Activated CD4-positive, alpha-beta memory T cell treated with anti-CD3 and anti-CD28 coated beads for 36 hours (primary cell): ENCODE results near the gene MARK3. TPM values are rescaled to one million over a fixed set of nuclear protein-coding genes. Genes with fewer than 3 reads are reported as not detected.

Experiments used
- CTCF ChIA-PET: fragments of 350-600 bp; sonication (Branson Sonifier 250); formaldehyde crosslinking; loops from one replicate; lab custom pipeline; 2021; ENCODE audit warnings: antibody characterized with exemption, inconsistent platforms; lab: Charles Lee
- POLR2A ChIA-PET: fragments of 350-600 bp; sonication (Branson Sonifier 250); formaldehyde crosslinking; loops from one replicate; lab custom pipeline; 2021; ENCODE audit warnings: antibody characterized with exemption; lab: Charles Lee
- DNase-seq: peaks from one replicate; pipeline ENCODE4 v3.0.0-alpha.2; 2020
- H3K27ac Mint-ChIP-seq: one replicate; pipeline ENCODE4 v1.8.0; 2021; ENCODE audit warnings: mixed read lengths
- H3K27me3 Mint-ChIP-seq: one replicate; pipeline ENCODE4 v1.8.0; 2021; ENCODE audit warnings: mixed read lengths
- H3K36me3 Mint-ChIP-seq: one replicate; pipeline ENCODE4 v1.8.0; 2021; ENCODE audit warnings: mixed read lengths
- H3K4me1 Mint-ChIP-seq: one replicate; pipeline ENCODE4 v1.8.0; 2021; ENCODE audit warnings: low read depth, mixed read lengths
- H3K4me3 Mint-ChIP-seq: one replicate; pipeline ENCODE4 v1.8.0; 2021; ENCODE audit warnings: mild to moderate bottlenecking, mixed read lengths
- H3K9me3 Mint-ChIP-seq: one replicate; pipeline ENCODE4 v1.8.0; 2021; ENCODE audit warnings: mixed read lengths
- intact Hi-C: fragments of 100-400 bp; cut with micrococcal nuclease; formaldehyde crosslinking; loops from one replicate; pipeline ENCODE4 v1.15.1; 2023
- total RNA-seq, 2 experiments: library from RNA; stranded (reverse); gene quantifications; one replicate each; pipeline ENCODE4 v1.2.3, GENCODE V29; 2021

Gene MARK3
- total RNA-seq, 2 experiments from 2014 or later, result 63.4 to 69.1 TPM

DNA sequence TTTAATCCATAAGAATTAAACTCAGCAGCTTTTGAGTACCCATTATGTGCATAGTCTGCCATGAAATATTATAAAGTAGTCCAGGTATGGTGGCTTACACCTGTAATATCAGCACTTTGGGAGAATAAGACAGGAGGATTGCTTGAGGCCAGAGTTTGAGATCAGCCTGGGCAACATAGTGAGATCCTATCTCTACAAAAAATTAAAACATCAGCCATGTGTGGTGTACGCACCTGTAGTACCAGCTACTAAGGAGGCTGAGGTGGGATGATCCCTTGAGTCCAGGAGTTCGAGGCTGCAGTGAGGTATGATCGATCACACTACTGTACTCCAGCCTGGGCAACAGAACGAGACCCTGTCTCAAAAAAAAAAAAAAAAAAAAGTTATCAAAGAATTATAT, 15.3 kb downstream of the MARK3 start:
- ChIA-PET POLR2A (no interaction called here), CTCF (interaction anchor here (7.1 kb wide), 1 partner anchor 10 kb away, joined by 49 read pairs; no protein-coding TSS in a partner anchor)
- no peak for DNase-seq
- Mint-ChIP-seq H3K4me3 (no peak overlapping the region), H3K9me3 (no peaks in the 10 kb centered on the region), H3K27me3 (no peaks in the 10 kb centered on the region), H3K36me3 (peaks cover 9% of the 10 kb centered on the region), H3K27ac (no peak overlapping the region), H3K4me1 (peaks cover 70% of the 10 kb centered on the region)
- intact Hi-C loops, result loop anchor here (2.0 kb wide), 1 partner anchor 14 kb away; no protein-coding TSS in a partner anchor

DNA sequence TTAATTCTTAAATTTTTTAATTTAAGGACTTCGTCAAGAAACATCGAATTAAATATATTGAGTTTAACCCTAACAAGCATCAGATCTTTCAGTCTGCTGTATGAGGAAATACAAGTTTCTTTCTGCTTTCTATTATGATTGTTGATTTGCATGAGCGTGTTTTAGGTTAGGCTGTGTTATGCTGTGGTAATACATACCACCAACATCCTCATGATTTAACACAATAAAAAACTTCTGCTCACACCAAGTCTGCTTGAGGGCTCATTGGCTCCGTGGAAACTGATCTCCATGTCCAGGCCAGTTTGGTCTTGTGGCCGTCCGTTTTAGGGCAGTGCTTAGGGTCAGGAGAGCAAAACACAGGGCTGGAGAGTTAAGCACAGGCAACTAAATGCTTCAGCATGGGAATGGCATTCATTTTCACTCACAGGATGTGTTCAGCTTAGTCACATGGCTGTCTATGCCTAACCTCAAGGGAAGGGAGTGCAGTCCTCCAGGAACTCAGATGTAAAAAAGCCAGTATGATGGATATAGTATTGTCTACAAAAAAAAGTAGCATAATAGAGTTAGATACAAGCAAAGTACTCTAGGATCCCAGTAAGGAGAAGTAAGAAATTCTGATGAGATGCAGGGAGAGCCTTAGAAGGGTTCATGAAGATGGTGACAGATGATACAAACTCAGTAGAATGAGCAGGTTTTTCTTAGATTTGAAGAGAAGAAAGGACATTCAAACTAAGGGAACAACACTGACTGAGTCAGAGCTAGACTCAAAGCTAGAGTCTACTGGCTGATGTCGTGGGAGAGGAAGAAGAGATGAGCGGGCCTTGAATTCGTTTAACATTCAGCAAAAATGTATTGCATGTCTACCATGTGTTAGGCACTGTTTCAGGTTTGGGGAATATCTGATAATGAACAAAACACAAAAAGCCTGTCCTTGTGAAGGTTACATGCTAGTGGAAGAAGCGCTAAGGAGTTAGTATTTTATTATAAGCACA, 16.3 kb downstream of the MARK3 start:
- Mint-ChIP-seq H3K27me3 (no peaks in the 10 kb centered on the region), H3K9me3 (no peaks in the 10 kb centered on the region), H3K4me3 (no peak overlapping the region), H3K4me1 (peaks cover 60% of the 10 kb centered on the region), H3K36me3 (peaks cover 11% of the 10 kb centered on the region), H3K27ac (peak overlapping the region; percentile 83)
- ChIA-PET CTCF (interaction anchor here (0.9 to 7.1 kb wide), 2 partner anchors 11 to 297 kb away, joined by 3 to 49 read pairs; no protein-coding TSS in a partner anchor), POLR2A (no interaction called here)
- peak; percentile 32 for DNase-seq
- intact Hi-C loops, result loop anchor here (2.0 kb wide), 1 partner anchor 15 kb away; no protein-coding TSS in a partner anchor

DNA sequence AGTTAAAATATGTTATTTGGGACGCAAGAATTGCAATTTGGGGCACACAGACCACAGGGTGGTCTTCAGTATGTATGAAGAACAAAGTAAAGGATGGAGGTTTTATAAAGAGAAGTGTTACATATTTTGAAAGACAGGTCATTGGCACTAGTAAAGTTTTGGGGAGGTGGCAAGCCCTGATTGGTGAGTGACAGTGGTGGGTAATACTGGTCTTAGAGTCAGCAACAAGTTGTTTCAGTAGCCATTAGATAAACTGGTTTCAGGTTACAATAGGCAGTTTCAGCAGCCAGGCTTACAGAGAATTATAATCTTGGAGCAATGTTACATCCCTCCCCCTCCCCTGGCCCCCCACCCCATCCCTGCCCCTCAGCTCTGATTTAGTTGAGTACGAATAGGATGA, 17.5 kb downstream of the MARK3 start:
- peaks cover 13% of the 10 kb centered on the region for H3K36me3 Mint-ChIP-seq
- peak overlapping the region; percentile 20 for H3K27ac Mint-ChIP-seq
- DNase-seq, result no peak
- peaks cover 52% of the 10 kb centered on the region for H3K4me1 Mint-ChIP-seq
- H3K4me3 Mint-ChIP-seq, result no peak overlapping the region
- CTCF ChIA-PET, result interaction anchor here (3.4 to 7.1 kb wide), 2 partner anchors 9 to 12 kb away, joined by 16 to 49 read pairs; no protein-coding TSS in a partner anchor
- H3K27me3 Mint-ChIP-seq, result no peaks in the 10 kb centered on the region
- intact Hi-C loops, result no loop called here
- no peaks in the 10 kb centered on the region for H3K9me3 Mint-ChIP-seq
- POLR2A ChIA-PET, result no interaction called here

DNA sequence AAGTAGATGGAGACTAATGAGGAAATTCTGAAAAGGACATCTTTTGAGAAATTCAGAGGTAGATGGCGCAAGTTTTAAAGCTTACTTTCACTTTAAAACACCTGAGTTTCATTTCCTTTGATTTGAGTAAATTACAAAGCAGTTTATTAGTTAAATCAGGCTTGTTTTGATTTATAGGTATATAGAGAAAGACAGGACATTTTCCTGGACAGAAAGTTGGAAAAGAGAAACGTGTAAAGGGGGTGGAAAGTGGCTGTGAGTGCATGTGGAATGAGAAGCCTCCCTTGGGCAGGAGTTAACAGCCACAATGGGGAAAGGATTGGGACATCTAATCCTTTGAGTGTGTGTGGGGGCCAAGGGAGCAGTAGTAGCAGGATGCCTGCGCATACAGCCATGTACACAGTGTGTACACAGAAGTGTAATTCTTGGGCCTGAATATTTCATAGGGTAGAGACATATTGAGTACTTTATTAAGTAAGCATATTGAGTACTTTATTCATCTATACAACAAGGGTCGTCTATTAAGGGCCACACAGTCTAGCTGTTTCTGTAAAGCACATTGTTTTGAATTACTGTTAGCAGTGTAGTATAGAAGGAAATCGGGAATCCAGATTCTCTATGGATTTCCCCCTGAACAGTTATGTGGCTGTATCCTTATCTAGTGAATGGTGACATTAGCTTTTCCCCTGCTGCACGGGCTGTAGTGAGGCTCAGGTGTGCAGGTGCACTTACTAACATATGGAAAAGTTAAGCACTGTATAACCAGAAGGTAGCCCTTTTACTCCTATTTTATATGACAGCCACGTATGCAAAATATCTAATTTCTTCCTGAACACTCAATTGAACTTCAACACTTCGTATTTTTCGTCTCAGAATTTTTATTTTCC, 19.1 kb downstream of the MARK3 start:
- Mint-ChIP-seq H3K36me3 (peaks cover 17% of the 10 kb centered on the region), H3K4me1 (peaks cover 48% of the 10 kb centered on the region), H3K27ac (peak overlapping the region; percentile 2), H3K9me3 (no peaks in the 10 kb centered on the region), H3K4me3 (peak overlapping the region; percentile 4), H3K27me3 (no peaks in the 10 kb centered on the region)
- no peak for DNase-seq
- ChIA-PET CTCF (interaction anchor here (1.0 to 7.1 kb wide), 3 partner anchors 10 to 13 kb away, joined by 3 to 49 read pairs (median 16); no protein-coding TSS in a partner anchor), POLR2A (no interaction called here)
- intact Hi-C loops, result no loop called here

DNA sequence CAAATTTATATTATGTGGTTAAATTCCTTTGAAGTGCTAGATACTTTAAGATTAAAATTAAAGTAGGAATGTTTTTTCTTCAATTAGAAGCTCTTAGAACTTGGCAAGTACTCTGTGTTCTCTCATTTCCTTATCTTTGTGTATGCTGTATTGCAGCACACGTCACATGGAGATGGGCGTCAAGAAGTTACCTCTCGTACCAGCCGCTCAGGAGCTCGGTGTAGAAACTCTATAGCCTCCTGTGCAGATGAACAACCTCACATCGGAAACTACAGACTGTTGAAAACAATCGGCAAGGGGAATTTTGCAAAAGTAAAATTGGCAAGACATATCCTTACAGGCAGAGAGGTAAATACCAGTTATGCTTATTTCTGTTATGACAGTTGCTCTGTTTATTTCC, 19.7 kb downstream of the MARK3 start:
- POLR2A ChIA-PET, result no interaction called here
- Mint-ChIP-seq H3K9me3 (no peaks in the 10 kb centered on the region), H3K27ac (no peak overlapping the region), H3K4me1 (peaks cover 49% of the 10 kb centered on the region), H3K27me3 (no peaks in the 10 kb centered on the region), H3K4me3 (no peak overlapping the region), H3K36me3 (peaks cover 17% of the 10 kb centered on the region)
- CTCF ChIA-PET, result interaction anchor here (1.0 to 7.1 kb wide), 3 partner anchors 11 to 14 kb away, joined by 3 to 49 read pairs (median 16); no protein-coding TSS in a partner anchor
- intact Hi-C loops, result no loop called here
- DNase-seq, result no peak

DNA sequence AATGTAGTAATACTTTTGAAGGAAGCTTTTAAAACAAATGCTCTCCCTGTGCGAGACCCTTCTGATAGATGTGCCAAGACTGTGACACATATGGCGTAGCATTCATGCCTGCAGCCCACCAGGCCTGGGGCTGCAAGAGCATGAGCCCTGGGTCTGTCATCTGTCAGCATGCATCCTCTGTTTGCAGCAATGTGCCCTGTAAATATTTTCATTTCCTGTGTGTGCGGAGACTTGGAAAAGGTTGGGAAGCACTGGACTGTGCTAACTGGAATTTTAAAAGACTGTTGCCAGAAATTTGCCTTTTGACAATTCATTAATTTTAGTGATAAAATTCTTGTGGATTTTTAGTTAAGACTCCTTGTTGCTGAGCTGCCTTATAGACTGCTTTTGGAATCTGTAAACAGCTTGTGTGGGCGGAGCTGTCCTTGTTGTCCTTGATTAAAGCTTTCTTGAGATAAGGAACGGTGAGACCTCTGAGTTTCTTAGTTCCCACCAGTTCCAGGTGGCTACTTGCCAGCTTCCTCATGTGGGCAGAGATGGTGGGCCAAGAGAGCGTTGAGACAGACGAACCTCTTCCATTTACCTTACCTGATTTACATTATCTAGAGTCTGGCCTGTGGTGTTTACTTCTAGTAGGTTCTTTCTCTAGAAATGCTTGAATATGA, 23.4 kb downstream of the MARK3 start:
- Mint-ChIP-seq H3K4me3 (no peak overlapping the region), H3K9me3 (no peaks in the 10 kb centered on the region), H3K27me3 (no peaks in the 10 kb centered on the region), H3K27ac (no peak overlapping the region), H3K36me3 (peaks cover 24% of the 10 kb centered on the region), H3K4me1 (peaks cover 20% of the 10 kb centered on the region)
- CTCF ChIA-PET, result no interaction called here
- no peak for DNase-seq
- POLR2A ChIA-PET, result interaction anchor here (0.8 kb wide), 1 partner anchor 9 kb away, joined by 3 read pairs; no protein-coding TSS in a partner anchor
- intact Hi-C loops, result no loop called here

DNA sequence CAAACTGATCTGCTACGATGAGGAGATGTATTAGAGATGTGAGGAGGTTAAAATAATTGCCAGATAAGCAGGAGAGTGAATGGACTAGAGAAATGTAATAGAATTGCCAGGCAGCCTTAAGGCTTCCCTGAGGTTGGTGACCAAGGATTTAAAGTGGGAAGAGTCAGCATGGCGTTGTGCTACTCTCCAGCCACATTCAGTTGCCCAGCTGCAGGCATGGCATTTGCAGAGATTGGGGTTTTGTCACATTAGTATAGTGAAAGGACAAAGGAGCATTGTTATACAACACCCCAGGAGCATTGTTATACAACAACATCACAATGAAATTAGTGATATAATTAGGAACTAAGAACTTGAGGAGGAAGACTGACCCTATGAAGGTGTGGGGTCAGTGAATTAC, 31.7 kb downstream of the MARK3 start:
- ChIA-PET CTCF (interaction anchor here (1.0 to 4.0 kb wide), 3 partner anchors 23 to 30 kb away, joined by 3 to 26 read pairs (median 4); no protein-coding TSS in a partner anchor), POLR2A (interaction anchor here (1.4 kb wide), 1 partner anchor 9 kb away, joined by 3 read pairs; no protein-coding TSS in a partner anchor)
- Mint-ChIP-seq H3K4me3 (no peak overlapping the region), H3K27ac (peak overlapping the region; percentile 47), H3K36me3 (peaks cover 17% of the 10 kb centered on the region), H3K9me3 (no peaks in the 10 kb centered on the region), H3K4me1 (peaks cover 41% of the 10 kb centered on the region), H3K27me3 (no peaks in the 10 kb centered on the region)
- no peak for DNase-seq
- intact Hi-C loops, result no loop called here

DNA sequence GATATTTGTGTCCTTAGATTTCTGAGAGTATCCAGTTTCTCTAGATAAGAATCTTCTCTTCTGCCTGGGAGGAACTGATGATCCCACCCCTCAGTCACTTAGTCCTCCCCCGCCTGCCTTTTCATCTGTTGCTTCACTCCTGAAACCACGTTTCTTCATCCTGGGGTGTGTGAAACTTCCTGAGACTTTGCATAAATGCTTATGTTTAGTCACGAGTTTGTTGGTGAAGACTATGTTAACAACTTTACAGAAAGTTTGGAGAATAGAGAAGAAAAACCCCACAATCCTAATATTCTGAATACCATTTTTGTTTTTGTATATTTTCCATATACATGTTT, 33.2 kb downstream of the MARK3 start:
- intact Hi-C loops, result loop anchor here (1.0 kb wide), 1 partner anchor 9 kb away; no protein-coding TSS in a partner anchor
- Mint-ChIP-seq H3K4me3 (no peak overlapping the region), H3K4me1 (peaks cover 53% of the 10 kb centered on the region), H3K27me3 (no peaks in the 10 kb centered on the region), H3K27ac (peak overlapping the region; percentile 25), H3K9me3 (no peaks in the 10 kb centered on the region), H3K36me3 (peaks cover 12% of the 10 kb centered on the region)
- ChIA-PET POLR2A (no interaction called here), CTCF (interaction anchor here (1.5 to 4.0 kb wide), 2 partner anchors 27 to 82 kb away, joined by 3 to 26 read pairs; no protein-coding TSS in a partner anchor)
- DNase-seq, result peak; percentile 31

DNA sequence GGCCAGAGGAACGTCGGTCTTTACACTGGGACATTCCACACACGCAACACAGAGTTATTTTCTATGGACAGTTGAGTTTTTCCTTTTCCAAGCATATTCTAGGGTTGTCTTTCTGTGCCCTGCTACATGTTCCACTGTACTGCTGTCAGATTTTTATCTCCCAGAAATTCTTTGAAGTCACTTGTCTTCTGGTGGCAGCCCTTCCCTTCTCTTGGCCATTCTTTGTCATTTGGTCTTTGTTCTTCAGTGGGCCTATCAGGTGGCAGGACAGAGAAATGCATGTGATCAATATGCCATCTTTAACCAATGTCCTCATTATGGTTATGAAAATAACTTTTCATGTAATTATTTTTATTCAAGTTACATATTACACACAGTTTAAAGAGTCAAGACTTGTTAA, 36.3 kb downstream of the MARK3 start:
- peaks cover 62% of the 10 kb centered on the region for H3K4me1 Mint-ChIP-seq
- peaks cover 6% of the 10 kb centered on the region for H3K36me3 Mint-ChIP-seq
- ChIA-PET POLR2A (no interaction called here), CTCF (no interaction called here)
- intact Hi-C loops, result no loop called here
- no peak overlapping the region for H3K27ac Mint-ChIP-seq
- no peak overlapping the region for H3K4me3 Mint-ChIP-seq
- no peak for DNase-seq
- no peaks in the 10 kb centered on the region for H3K27me3 Mint-ChIP-seq
- H3K9me3 Mint-ChIP-seq, result no peaks in the 10 kb centered on the region

DNA sequence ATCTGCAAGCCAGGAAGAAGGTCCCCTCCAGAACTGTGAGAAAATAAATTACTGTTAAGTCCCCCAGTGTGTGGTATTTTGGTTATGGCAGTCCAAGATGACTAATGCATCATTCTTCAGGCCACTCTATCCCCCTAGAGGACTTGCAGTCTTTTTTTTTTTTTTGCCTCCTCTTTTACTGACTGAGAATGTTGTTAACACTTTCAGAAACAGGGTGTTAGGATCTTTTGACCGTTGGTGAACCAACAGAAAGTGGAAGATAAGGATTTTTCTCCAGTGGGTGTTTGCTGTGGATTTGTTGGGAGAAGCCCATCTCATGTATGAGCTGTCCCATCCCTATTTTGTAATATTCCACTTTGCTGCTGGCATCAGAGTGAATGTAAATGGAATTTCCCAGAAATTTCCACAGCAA, 37.8 kb downstream of the MARK3 start:
- POLR2A ChIA-PET, result interaction anchor here (0.9 kb wide), 1 partner anchor 10 kb away, joined by 3 read pairs; no protein-coding TSS in a partner anchor
- intact Hi-C loops, result no loop called here
- no peak overlapping the region for H3K4me3 Mint-ChIP-seq

More for the DNA sequence above, 37.8 kb downstream of the MARK3 start:
- H3K9me3 Mint-ChIP-seq, result no peaks in the 10 kb centered on the region
- H3K36me3 Mint-ChIP-seq, result peaks cover 3% of the 10 kb centered on the region
- CTCF ChIA-PET, result interaction anchor here (1.6 kb wide), 1 partner anchor 76 kb away, joined by 3 read pairs; no protein-coding TSS in a partner anchor
- H3K4me1 Mint-ChIP-seq, result peaks cover 62% of the 10 kb centered on the region
- no peak overlapping the region for H3K27ac Mint-ChIP-seq
- no peak for DNase-seq
- H3K27me3 Mint-ChIP-seq, result no peaks in the 10 kb centered on the region
